Osteoblast (primary cell): ENCODE measurements around the gene NMD3. TPM values are rescaled to one million over a fixed set of nuclear protein-coding genes. Genes with fewer than 3 reads are reported as not detected.

ENCODE experiments used
- DNase-seq: peaks from one replicate; pipeline ENCODE4 v3.0.0; 2011; ENCODE audit warnings: low spot score, mixed read lengths; ENCODE audit not compliant: insufficient read length; ENCODE audit errors: missing footprints
- H2AFZ ChIP-seq: 2 replicates; pipeline ENCODE4 v1.6.0; 2011; ENCODE audit warnings: mild to moderate bottlenecking, low read length
- H3K27ac ChIP-seq: 2 replicates; pipeline ENCODE4 v1.5.1; 2011; ENCODE audit warnings: mild to moderate bottlenecking, low read depth, low read length, moderate library complexity
- H3K27me3 ChIP-seq: 2 replicates; pipeline ENCODE4 v1.6.0; 2012; ENCODE audit warnings: mild to moderate bottlenecking, control low read depth, inconsistent platforms, low read length, moderate library complexity; ENCODE audit not compliant: insufficient read depth
- H3K36me3 ChIP-seq: 2 replicates; pipeline ENCODE4 v1.5.1; 2011; ENCODE audit warnings: mild to moderate bottlenecking, low read length, control low read depth, moderate library complexity; ENCODE audit not compliant: insufficient read depth
- H3K4me1 ChIP-seq: 2 replicates; pipeline ENCODE4 v1.5.1; 2011; ENCODE audit warnings: mild to moderate bottlenecking, low read length, control low read depth, moderate library complexity; ENCODE audit not compliant: insufficient read depth
- H3K4me2 ChIP-seq: 2 replicates; pipeline ENCODE4 v1.6.0; 2011; ENCODE audit warnings: mild to moderate bottlenecking, low read length; ENCODE audit not compliant: insufficient read depth
- H3K4me3 ChIP-seq: fragments of 200-600 bp; sonication (generic); 3 replicates; pipeline ENCODE4 v1.5.1; 2012; ENCODE audit warnings: mild to moderate bottlenecking, low read length, inconsistent platforms; ENCODE audit not compliant: insufficient read depth
- H3K79me2 ChIP-seq: 2 replicates; pipeline ENCODE4 v1.6.0; 2012; ENCODE audit warnings: mild to moderate bottlenecking, low read length, control low read depth, inconsistent platforms; ENCODE audit not compliant: insufficient read depth
- H3K9me3 ChIP-seq: 2 replicates; pipeline ENCODE4 v1.5.1; 2011; ENCODE audit warnings: low read depth, low read length, control low read depth
- H4K20me1 ChIP-seq: 2 replicates; pipeline ENCODE4 v1.6.0; 2012; ENCODE audit warnings: mild to moderate bottlenecking, low read length, control low read depth; ENCODE audit not compliant: insufficient read depth
- small RNA-seq: library from RNA; depleted of rRNA; stranded (forward); fragments of <200 nt; gene quantifications from one replicate; pipeline ENCODE3, GENCODE V24; 2012
- total RNA-seq: library from RNA; depleted of rRNA; stranded (reverse); fragments of >200 nt; gene quantifications from 2 replicates; pipeline ENCODE4 v1.2.3, GENCODE V29; 2012
- TF ChIP-seq, protein P1 (sequence below): IDR thresholded peaks from 2 replicates; pipeline ENCODE4 v1.5.1; 2011; ENCODE audit warnings: mild to moderate bottlenecking, low read depth, low read length, moderate library complexity; ENCODE audit errors: extremely low read depth

NMD3 gene
- total RNA-seq, 1 donor = 118 TPM

DNA sequence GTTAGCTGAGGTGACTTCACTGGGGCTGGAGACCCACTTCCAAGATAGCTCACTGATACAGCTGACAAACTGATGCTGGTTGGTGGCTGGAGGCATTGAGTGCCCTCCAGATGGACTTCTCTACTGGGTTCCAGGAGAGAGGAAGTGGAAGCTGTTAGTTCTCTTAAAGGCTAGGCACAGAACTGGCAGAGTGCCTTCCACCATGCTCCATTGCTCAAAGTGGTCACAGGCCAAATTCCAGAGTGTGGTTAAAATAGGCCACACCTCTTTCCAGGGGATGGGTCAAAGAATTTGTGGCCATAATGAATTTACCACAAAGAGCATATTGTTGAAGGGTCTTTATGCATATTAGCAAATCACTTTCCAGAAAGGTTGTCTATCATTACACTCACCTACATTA lies 74.2 kb downstream of the NMD3 start:
- Histone ChIP-seq H3K36me3 (no peaks in the 10 kb centered on the region), H4K20me1 (no peaks in the 10 kb centered on the region), H3K27ac (no peak overlapping the region), H3K4me2 (no peak overlapping the region), H3K9me3 (no peaks in the 10 kb centered on the region), H3K4me3 (no peak overlapping the region), H3K79me2 (no peaks in the 10 kb centered on the region), H3K4me1 (no peaks in the 10 kb centered on the region), H3K27me3 (no peaks in the 10 kb centered on the region), H2AFZ (no peak overlapping the region)
- no peak for DNase-seq
- TF ChIP-seq, protein P1, sequence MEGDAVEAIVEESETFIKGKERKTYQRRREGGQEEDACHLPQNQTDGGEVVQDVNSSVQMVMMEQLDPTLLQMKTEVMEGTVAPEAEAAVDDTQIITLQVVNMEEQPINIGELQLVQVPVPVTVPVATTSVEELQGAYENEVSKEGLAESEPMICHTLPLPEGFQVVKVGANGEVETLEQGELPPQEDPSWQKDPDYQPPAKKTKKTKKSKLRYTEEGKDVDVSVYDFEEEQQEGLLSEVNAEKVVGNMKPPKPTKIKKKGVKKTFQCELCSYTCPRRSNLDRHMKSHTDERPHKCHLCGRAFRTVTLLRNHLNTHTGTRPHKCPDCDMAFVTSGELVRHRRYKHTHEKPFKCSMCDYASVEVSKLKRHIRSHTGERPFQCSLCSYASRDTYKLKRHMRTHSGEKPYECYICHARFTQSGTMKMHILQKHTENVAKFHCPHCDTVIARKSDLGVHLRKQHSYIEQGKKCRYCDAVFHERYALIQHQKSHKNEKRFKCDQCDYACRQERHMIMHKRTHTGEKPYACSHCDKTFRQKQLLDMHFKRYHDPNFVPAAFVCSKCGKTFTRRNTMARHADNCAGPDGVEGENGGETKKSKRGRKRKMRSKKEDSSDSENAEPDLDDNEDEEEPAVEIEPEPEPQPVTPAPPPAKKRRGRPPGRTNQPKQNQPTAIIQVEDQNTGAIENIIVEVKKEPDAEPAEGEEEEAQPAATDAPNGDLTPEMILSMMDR = no peak

DNA sequence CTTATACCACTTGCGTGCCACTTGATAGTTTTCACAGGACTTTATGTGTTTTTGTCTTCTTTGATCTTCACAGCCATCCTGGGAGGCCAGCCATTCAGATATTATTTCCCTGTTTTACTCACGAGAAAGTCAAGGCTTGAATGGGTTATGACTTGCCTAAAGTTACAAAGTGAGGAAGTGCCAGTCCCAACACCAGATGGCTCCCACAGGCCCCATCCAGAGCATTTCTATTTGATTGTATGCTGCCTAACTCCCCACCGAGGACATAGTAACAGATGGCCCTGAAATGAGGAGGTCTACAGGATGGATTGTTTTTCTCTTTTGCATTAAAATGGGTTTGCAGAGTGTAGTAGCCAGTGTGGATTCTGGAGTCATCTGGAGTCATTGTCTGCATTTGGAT lies 75.7 kb downstream of the NMD3 start:
- H2AFZ ChIP-seq = no peak overlapping the region
- H3K4me3 ChIP-seq = no peak overlapping the region
- no peak overlapping the region for H3K27ac ChIP-seq
- H3K4me1 ChIP-seq = no peaks in the 10 kb centered on the region
- no peaks in the 10 kb centered on the region for H3K36me3 ChIP-seq
- no peak for DNase-seq
- H3K4me2 ChIP-seq = no peak overlapping the region
- H3K27me3 ChIP-seq = no peaks in the 10 kb centered on the region
- no peaks in the 10 kb centered on the region for H3K9me3 ChIP-seq
- H4K20me1 ChIP-seq = no peaks in the 10 kb centered on the region
- no peaks in the 10 kb centered on the region for H3K79me2 ChIP-seq
- TF ChIP-seq, protein P1 = no peak

Small RNAs within 50 kb of the gene (small RNA-seq; reads per million reads assigned to genes)
- not detected for gene AC108738.1

Other genes starting within 250 kb of the NMD3 start
- 25.0 and 29.2 TPM in 2 replicates for gene B3GALNT1, start 116.0 kb upstream of the NMD3 start, total RNA-seq
- not detected in 2 replicates for gene SPTSSB, start 150.2 kb downstream of the NMD3 start, total RNA-seq